Activated T-cell treated with anti-CD3 and anti-CD28 coated beads for 24 hours (primary cell): Measurements from ENCODE around the gene SYNE2.

Source experiments
- DNase-seq: peaks from one replicate; pipeline ENCODE4 v3.0.0-alpha.2; 2020; ENCODE audit warnings: low read depth

Gene SYNE2

DNA sequence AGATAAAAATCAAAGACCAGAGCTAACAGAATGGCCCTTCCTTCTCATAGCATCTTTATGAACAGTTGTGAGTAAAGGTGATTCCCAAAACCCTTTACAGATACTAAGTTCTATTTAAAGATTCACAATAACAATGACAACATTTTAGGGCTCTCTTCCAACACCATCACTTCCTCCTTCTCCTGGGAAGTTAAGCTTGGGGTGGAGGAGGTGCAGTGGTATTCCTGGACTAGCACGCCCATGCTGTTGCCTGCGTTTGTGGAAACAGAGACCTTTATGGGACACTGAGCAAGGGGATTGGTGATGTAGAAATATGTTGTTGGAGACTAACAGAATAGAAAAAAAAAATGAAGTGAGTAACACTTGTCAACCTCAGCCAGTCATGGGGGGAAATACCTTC is 22.5 kb downstream of the SYNE2 start:
- no peak for DNase-seq

DNA sequence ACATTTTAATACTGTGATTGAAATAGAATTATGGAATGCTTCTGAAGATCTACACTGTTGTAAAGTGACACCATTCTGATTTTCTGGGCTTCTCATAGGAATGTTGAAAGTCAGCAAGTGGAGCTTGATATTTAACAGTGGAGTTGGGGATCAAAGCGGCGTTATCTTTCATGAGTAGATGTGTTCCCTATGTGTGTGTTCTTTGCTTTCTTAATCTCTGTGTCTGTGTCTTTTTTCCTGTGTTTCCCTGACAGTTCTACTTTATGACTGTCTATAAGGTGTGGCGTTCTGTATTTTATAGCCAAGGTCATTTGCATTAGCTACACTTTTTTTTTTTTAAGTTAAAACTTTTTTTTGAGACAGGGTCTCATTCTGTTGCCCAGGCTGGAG is 24.7 kb downstream of the SYNE2 start:
- no peak for DNase-seq

DNA sequence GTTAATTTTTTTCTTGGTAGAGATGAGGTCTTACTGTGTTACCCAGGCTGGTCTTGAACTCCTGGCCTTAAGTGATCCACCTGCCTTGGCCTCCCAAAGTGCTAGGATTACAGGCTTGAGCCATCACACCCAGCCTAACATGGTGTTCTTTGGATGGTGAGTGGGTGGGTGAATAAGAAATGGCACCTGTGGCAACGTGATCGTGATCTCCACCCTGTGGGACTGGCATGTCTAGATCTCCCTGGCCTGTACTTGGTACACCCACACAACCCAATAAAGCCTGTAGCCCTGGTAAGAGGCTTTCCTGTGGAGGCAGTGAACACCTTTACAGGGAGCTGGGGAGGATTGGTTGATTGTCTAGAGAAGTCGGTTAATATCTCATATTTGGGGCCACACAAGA is 25.2 kb downstream of the SYNE2 start:
- no peak for DNase-seq

DNA sequence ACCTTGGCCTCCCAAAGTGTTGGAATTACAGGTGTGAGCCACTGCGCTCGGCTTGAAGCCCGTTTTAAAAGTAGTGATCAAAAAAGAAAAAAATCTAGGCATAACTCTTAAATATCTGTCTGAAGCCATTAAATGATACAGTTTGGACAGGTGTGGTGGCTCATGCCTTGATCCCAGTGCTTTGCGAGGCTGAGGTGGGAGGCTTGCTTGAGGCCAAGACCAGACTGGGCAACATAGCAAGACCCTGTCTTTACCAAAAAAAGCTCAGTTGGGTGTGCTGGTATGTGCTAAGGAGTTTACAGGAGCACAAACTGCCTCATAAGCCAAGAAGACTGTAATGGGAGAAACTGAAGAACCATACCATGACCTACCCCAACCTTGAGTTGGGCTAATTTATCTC is 26.0 kb downstream of the SYNE2 start:
- DNase-seq, result no peak

DNA sequence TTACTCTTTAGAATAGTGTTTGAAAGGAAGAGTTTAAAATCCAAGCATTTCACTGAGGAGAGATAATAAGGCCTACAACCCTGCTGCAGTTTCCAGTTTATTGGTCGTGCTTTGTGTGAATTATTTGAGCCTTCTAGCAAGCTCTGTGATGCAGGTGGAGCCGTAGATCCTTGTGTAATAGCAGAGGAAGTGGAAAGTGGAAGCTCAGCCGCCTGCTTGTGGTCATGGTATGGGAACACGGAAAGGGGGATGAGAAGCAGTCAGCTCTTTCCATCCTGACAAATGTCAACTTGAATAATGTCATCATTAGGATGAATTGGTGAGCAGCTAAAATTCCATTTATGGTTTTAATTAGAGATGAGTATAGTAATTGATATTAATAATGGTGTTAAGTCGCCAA is 29.1 kb downstream of the SYNE2 start:
- no peak for DNase-seq

DNA sequence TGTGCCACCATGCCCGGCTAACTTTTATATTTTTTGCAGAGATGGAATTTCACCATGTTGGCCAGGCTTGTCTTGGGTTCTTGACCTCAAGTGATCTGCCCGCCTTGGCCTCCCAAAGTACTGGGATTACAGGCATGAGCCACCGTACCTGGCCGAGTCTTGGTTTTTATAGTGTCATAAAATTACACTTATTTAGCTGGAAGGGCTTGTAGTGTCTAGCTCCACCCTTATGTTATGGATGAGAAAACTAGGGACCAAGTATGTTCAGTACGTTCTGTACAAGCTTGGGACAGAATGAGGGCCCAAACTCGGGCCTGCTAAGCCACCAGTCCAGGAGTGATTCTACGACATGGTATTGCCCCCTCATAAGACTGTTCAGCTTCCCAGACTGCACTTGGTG is 35.1 kb downstream of the SYNE2 start:
- no peak for DNase-seq

DNA sequence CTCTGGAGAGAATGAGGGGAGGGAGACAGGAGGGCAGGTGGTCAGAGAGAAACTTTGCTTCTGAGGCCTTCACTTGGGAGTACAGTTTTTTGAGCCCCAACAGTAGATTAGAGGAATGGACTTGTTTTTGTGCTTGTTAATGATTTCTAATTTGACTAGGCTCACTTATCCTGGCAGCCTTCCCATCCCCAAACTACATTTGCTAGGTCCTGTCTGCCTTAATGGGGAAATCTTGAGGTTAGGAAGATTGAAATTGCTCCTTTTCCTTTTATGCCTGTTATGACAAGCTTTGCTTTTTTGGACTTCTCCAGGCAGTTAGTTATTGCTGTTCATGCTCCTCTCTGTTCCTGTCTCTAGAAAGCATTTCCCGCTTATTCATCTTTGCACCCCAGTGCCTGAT is 37.7 kb downstream of the SYNE2 start:
- DNase-seq, result no peak

DNA sequence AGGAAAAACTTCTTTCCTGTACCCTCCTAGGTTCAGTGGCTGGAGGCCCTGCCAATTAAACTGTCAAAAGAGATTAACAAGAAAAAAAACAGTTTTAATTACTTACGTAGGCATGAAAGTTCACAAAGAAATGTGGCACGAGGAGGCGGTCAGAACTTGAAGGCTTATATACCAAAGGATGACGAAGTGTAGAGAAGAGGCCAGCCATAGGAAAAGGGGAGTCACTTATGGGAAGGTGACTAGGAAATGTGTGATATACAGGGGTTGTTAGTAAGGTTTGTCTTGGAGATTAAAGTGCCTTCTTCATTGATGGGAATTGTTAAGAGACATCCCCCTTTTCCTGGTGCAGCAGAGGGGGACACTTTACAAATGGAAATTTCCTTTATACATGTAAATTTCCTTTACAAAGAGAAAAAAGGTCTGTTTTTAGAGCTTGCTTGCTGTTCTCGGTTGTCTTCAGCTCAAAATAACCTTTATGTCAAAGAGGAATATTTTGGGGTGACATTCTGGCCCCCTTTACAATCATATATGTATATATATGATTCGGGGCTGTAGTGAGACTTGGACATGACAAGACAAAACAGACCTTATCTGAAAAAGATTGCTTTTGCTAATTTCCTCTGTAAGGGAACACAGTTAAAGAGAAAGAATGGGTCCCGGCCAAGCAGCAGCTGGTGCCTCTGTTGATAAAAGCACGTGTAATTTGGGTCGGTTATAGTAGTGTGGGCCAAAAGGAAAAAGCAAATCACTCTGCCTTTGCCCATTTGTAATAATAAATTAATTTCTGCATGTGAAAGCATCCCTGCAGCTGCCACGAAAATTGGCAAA is 38.6 kb downstream of the SYNE2 start:
- DNase-seq, result no peak

DNA sequence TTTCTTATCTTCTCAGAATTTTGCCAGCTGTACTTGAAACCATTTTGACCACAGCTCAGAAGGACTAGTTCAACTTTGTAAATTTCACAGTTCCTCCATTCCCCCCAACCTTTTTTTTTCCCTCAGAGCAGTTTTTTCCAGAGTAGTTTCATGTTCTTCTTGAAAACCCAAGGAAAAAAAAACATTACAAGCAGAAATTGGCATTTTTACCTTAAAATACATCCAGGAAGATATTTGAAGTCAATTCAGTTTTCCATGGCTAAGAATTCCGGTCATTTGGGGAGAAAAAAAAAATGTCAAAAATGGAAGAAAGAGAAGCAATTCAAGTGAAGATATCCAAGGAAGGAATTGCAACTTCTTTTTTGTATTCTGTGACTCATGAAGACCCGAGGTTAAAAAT is 39.5 kb downstream of the SYNE2 start:
- no peak for DNase-seq

DNA sequence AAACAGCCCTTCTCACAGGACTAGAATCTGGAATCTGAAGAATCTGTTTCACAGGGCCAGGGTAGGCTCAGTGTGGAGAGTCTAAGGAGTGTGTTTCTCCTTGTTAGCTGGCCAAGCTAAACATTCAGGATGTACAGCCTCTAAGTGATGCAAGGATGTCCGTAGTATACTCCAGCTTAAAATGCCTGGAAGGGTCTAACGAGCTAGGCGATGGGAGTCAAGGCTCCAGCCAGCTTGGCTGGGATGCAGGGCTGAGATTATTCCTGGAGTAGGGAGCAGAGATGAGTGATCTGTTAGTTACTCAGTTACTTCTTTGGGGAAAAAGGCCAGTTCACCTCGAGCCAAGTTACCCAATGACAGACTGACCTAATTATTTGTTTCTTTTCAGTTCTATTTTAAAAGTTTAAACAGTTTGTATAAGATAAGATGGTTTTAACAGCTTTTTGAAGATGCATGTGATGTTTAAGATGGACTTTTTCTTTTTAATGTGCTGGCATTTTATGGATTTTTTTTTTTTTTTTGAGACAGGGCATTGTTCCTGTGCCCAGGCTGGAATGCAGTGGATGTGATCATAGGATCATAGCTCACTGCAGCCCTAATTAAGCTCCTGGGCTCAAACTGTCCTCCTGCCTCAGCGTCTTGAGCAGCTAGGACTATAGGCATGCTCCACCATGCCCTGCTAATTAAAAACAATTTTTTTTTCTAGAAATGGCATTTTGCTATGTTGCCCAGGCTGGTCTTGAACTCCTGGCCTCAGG is 41.1 kb downstream of the SYNE2 start:
- DNase-seq, result no peak

DNA sequence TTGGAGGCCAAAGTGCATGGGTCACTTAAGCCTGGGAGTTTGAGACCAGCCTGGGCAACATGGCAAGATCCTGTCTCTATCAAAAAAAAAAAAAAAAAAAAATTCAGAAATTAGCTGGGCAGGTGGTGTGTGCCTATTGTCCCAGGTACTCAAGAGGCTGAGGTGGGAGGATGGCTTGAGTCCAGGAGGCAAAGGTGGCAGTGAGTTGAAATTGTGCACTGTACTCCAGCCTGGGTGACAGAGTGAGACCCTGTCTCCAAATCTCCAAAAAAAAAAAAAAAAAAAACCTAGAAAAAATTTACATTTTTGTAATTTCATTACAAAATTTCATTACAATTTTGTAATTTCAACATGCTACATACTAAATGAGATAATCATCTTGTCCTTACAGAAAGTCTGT is 42.7 kb downstream of the SYNE2 start:
- no peak for DNase-seq

DNA sequence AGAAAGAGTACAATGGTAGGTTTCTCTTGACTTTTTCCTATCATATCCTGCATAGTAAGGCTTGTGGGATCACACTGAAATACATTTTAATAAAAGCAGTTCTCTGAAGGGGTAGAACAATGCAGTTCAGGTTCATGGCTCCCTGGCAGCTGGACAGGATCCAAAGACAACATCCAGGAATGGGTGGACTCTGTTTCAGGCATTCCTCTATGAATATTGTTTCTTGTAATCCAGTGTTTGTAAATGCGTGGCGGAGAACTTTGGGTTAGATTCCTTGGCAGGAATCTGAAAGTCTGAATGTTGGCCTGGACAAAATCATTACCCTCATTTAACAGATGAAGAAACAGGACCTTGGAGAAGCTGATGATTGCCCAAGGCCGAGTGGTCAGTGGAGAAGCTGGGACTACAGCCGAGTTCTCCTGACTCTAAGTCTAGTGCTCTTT is 43.5 kb downstream of the SYNE2 start:
- DNase-seq, result no peak

DNA sequence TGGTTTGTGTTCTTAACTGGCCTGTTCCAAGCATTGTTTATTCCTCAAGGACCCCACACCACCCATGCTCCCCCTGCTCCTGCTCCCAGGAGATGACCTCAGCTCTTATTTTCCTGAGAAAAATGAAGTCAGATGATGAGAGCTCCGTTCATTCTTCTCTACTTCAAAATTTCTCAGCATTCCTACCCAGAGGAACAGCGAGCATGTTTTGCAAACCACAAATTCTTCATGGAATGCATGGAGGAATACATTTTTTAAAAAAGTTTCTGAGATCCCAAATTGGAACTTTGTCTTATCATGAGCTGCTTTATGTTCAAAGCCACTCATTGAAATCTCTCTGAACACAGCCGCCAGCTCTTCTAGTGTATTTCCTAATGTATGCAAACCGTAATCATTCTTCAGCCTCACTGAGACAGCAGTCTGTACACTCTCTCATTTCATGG is 44.9 kb downstream of the SYNE2 start:
- DNase-seq, result no peak

DNA sequence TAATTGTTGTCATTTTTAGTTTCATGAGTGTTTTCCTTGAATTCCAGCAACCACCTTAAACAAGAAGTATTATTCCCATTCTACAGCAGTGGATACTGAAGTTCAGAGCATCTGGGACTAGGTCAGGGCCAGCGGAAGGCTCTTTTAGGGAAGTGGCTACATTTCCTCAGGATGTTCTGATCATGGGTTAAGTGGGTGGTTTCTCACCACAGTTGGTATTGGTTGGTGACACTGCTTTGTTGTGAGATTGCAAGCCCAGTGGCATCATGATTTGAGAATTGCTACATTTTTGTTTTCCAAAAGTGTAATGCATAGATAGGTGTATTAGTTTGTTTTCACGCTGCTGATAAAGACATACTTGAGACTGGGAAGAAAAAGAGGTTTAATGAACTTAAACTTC is 47.1 kb downstream of the SYNE2 start:
- DNase-seq, result no peak

DNA sequence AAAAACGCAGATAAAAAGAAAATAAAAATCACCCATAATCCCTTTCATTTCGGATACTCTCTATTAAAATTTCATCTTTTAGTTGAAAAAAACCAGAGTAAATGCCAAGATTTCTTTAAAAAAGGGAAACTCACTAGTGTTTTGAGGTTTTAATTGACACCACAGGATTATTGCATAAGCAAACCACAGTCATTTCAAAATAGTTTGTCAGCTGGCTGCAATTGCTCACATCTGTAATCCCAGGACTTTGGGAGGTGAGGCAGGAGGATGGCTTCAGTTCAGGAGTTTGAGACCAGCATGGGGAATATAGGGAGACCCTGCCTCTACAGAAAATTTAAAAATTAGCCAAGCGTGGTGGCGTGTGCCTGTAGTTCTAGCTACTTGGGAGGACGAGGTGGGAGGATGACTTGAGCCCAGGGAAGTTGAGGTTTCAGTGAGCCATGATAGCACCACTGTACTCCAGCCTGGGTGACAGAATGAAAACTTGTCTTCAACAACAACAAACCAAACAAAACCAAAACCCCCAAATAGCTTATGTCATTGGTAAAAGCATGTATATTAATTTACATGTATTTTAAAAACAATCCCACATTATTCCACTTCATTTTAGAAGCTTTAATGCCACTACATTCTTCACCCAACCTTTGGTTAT is 48.8 kb downstream of the SYNE2 start:
- DNase-seq, result no peak

DNA sequence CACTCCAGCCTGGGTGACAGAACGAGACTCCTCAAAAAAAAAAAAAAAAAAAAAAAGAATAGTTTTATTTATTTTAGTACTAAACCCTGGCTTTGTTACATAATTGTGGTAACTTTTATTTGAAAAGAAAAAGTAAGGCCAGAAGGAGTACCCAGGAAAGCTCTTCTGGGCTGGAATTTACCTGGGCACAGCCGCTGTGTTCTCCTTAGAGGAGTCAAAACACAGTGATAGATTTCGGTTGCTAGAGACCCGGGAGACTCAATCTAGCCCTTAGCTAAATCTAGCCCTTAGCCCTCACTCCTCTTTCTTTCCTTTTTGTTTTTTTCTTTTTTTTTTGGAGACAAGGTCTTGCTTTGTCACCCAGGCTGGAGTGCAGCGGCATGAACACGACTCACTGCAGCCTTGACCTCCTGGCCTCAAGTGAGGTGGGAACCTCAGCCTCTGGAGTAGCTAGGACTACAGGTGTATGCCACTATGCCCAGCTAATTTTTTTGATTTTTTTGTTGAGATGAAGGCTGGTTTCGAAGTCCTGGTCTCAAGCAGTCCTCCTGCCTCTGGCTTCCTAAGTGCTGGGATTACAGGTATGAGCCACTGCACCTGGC is 49.7 kb downstream of the SYNE2 start:
- DNase-seq, result no peak

DNA sequence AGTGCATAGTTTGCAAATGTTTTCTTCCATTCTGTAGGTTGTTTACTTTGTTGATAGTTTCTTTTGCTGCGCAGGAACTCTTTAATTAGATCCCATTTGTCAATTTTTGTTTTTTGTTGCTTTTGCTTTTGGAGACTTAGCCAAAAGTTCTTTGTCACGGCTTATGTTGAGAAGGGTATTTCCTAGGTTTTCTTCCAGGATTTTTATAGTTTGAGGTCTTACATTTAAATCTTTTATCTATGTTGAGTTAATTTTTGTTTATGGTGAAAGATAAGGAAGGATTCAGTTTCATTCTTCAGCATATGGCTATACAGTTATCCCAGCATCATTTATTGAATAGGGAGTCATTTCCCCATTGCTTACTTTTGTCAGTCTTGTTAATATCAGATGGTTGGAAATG is 51.9 kb downstream of the SYNE2 start:
- no peak for DNase-seq

DNA sequence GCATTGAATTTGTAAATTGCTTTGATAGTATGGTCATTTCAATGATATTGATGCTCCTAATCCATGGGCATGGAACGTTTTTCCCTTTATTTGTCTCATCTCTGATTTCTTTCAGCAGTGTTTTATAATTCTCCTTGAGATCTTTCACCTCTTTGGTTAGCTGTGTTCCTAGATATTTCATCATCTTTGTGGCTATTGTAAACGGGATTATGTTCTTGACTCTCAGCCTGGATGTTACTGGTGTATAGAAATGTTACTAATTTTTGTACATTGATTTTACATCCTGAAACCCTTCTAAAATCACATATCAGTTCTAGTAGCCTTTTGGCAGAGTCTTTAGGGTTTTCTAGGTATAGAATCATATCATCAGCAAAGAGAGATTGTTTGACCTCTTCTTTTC is 52.6 kb downstream of the SYNE2 start:
- DNase-seq, result no peak

DNA sequence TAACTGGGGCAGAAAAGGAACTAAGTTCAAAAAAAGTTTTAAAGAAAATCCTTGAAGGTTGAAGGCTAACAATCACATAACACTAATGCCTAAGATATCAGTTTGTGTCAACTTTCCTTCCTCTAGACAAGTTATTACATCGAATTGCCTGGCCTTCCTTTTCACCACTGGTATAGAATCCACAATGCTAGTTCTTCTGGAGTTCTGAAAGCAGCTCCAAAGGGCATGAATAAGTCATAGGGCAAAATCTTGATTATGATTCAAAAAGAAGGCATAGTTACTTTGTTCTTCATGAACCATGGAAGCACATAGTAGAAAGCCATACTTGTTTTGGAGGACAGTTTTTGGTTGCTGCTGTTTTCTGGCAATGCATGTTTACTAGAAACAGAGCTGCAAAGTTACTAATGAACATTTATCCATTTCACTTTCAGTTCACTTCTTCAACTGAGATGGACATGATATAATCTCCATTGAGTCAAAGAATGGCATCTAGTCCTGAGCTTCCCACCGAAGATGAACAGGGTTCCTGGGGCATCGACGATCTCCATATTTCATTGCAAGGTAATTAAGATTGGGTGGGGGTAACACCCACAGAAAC is 56.0 kb downstream of the SYNE2 start:
- no peak for DNase-seq

DNA sequence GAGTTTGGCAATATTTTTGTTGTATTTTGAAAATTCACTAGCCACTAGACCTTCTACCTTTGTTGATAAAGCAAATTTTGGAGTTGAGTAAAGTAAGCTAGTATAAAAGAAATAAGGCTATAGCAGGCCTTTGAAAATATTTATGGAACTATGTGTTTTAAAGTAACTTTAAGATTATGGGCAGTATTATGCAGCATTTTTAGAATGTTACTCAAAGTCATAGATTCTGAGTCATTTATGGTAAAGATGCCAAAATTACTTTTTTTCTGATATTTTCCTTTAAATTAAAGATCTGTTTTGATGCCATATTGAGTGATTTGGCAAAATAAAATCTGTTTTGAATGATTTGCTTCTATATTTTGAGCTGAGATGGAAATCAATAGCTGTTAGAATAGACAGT is 57.2 kb downstream of the SYNE2 start:
- DNase-seq, result no peak

DNA sequence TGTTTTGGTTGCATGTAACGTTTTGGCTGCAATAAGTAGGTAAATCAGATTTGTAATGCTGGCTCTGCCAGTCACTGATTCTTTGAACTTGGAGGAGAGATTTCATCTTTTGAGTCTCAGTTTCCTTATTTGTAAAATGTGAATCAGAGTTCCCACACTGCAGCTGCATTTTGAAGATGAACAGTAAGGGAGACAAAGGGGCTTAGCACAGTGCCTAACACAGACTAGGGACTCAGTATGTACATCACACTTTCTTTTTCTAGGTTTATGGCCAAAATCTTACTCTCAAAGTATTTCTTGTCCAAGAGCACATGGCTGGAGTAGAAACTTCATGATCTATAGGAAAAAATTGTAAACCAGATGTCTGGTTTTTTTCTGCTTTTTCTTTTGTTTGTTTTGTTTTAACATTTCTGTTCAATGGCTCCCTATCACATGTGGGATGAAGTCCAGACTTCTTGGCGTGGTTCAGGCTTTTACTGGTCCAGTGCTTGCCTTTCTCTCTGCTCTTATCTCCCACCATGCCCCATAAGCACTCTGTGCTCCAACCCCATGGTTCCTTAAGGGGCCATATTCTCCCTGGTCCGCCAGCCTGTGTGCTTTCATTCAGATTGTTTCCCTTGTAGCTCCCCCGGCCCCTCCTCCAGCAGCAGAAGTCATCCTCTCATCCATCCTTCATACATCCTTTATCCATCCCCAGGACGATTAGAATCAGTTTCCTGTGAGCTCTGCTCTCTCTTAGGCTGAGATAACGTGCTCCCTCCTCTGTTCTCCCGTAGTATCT is 58.0 kb downstream of the SYNE2 start:
- DNase-seq, result no peak
